Panc1 (cell line): ENCODE data around the gene FLYWCH2.
"Not testable (repeated sequence)": the region's sequence is repeated elsewhere in the genome, so short reads cannot be mapped to it uniquely, and the experiment has no call there.

Experiments used
- CTCF ChIP-seq: fragments of 450-650 bp; IDR thresholded peaks from 2 replicates; pipeline ENCODE4 v1.5.1; 2017; ENCODE audit warnings: mild to moderate bottlenecking
- POLR2AphosphoS5 ChIP-seq: IDR thresholded peaks from 2 replicates; pipeline ENCODE4 v1.6.1; 2012; ENCODE audit warnings: mild to moderate bottlenecking, low read depth, low read length, moderate library complexity
- REST ChIP-seq, 2 experiments: IDR thresholded peaks; 2 replicates each; pipeline ENCODE4 v1.6.1; 2011 to 2012; ENCODE audit warnings: low read depth in 2 of 2, control low read depth in 1 of 2, low read length in 1 of 2, mild to moderate bottlenecking in 1 of 2, moderate library complexity in 1 of 2; ENCODE audit not compliant: insufficient read depth in 1 of 2
- TCF7L2 ChIP-seq: IDR thresholded peaks from 2 replicates; pipeline ENCODE4 v1.6.1; 2011; ENCODE audit warnings: mild to moderate bottlenecking, low read depth, low read length, inconsistent platforms

- TF ChIP-seq CTCF; POLR2AphosphoS5; TCF7L2; REST (IDR thresholded peaks at IDR 0.05; ENCODE audit: insufficient read depth in 1 of 2, low read depth in 2 of 2, low read length in 1 of 2): not testable (repeated sequence)
Measured at GRCh38 chr16:2943716-2944115, 60.7 kb downstream of the FLYWCH2 start.
